ENCODE results near the gene BPHL. TPM values are rescaled to one million over a fixed set of nuclear protein-coding genes. Genes with fewer than 3 reads are reported as not detected.

BPHL gene
- polyA plus RNA-seq, 1 donor from 2014 or later: 74.9 TPM

GRCh38 chr6:3072798-3073197 lies 45.7 kb upstream of the BPHL start:
- TF ChIP-seq TAF1 (IDR thresholded peaks at IDR 0.05; ENCODE audit: low read depth) (no peak), SMC3 (conservative IDR thresholded peaks at IDR 0.05; ENCODE audit: poor library complexity) (no peak), EZH2 (IDR thresholded peaks at IDR 0.05; ENCODE audit: borderline replicate concordance, insufficient read depth, low read length, poor library complexity, severe bottlenecking) (no peak), MXI1 (conservative IDR thresholded peaks at IDR 0.05; ENCODE audit: poor library complexity, severe bottlenecking) (no peak), EP300 (conservative IDR thresholded peaks at IDR 0.05; ENCODE audit: poor library complexity, severe bottlenecking) (no peak), POLR2AphosphoS5 (IDR thresholded peaks at IDR 0.05) (no peak), RAD21 (conservative IDR thresholded peaks at IDR 0.05) (no peak)
- TF ChIP-seq, protein P1, sequence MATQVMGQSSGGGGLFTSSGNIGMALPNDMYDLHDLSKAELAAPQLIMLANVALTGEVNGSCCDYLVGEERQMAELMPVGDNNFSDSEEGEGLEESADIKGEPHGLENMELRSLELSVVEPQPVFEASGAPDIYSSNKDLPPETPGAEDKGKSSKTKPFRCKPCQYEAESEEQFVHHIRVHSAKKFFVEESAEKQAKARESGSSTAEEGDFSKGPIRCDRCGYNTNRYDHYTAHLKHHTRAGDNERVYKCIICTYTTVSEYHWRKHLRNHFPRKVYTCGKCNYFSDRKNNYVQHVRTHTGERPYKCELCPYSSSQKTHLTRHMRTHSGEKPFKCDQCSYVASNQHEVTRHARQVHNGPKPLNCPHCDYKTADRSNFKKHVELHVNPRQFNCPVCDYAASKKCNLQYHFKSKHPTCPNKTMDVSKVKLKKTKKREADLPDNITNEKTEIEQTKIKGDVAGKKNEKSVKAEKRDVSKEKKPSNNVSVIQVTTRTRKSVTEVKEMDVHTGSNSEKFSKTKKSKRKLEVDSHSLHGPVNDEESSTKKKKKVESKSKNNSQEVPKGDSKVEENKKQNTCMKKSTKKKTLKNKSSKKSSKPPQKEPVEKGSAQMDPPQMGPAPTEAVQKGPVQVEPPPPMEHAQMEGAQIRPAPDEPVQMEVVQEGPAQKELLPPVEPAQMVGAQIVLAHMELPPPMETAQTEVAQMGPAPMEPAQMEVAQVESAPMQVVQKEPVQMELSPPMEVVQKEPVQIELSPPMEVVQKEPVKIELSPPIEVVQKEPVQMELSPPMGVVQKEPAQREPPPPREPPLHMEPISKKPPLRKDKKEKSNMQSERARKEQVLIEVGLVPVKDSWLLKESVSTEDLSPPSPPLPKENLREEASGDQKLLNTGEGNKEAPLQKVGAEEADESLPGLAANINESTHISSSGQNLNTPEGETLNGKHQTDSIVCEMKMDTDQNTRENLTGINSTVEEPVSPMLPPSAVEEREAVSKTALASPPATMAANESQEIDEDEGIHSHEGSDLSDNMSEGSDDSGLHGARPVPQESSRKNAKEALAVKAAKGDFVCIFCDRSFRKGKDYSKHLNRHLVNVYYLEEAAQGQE (IDR thresholded peaks at IDR 0.05; ENCODE audit: borderline replicate concordance): no peak
- TF ChIP-seq, protein P2, sequence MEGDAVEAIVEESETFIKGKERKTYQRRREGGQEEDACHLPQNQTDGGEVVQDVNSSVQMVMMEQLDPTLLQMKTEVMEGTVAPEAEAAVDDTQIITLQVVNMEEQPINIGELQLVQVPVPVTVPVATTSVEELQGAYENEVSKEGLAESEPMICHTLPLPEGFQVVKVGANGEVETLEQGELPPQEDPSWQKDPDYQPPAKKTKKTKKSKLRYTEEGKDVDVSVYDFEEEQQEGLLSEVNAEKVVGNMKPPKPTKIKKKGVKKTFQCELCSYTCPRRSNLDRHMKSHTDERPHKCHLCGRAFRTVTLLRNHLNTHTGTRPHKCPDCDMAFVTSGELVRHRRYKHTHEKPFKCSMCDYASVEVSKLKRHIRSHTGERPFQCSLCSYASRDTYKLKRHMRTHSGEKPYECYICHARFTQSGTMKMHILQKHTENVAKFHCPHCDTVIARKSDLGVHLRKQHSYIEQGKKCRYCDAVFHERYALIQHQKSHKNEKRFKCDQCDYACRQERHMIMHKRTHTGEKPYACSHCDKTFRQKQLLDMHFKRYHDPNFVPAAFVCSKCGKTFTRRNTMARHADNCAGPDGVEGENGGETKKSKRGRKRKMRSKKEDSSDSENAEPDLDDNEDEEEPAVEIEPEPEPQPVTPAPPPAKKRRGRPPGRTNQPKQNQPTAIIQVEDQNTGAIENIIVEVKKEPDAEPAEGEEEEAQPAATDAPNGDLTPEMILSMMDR (IDR thresholded peaks at IDR 0.05; ENCODE audit: poor library complexity, severe bottlenecking): no peak
- no peaks in the 10 kb centered on the region for H3K27me3 ChIP-seq (ENCODE audit: insufficient read depth, low read depth, low read length)
- H3K4me3 ChIP-seq (ENCODE audit: low read length): no peak overlapping the region
- no peaks in the 10 kb centered on the region for H4K20me1 ChIP-seq (ENCODE audit: insufficient read depth)
- H2AFZ ChIP-seq (ENCODE audit: low read depth, low read length): no peak overlapping the region
- no peak overlapping the region for H3K9ac ChIP-seq (ENCODE audit: low read length)
- no peak overlapping the region for H3K27ac ChIP-seq (ENCODE audit: low read length)
- no peaks in the 10 kb centered on the region for H3K9me2 ChIP-seq (ENCODE audit: insufficient read depth, low read length)
- peaks cover 17% of the 10 kb centered on the region for H3K79me2 ChIP-seq (replicated peaks; ENCODE audit: insufficient read depth, low read length)
- H3K36me3 ChIP-seq (ENCODE audit: insufficient read depth, low read length): peaks cover 5% of the 10 kb centered on the region
- H3K4me2 ChIP-seq (ENCODE audit: low read length): no peak overlapping the region
- no peaks in the 10 kb centered on the region for H3F3A ChIP-seq (ENCODE audit: insufficient read depth, low read length, poor library complexity, severe bottlenecking)
- H3K9me3 ChIP-seq (ENCODE audit: low read length): no peaks in the 10 kb centered on the region

DNA sequence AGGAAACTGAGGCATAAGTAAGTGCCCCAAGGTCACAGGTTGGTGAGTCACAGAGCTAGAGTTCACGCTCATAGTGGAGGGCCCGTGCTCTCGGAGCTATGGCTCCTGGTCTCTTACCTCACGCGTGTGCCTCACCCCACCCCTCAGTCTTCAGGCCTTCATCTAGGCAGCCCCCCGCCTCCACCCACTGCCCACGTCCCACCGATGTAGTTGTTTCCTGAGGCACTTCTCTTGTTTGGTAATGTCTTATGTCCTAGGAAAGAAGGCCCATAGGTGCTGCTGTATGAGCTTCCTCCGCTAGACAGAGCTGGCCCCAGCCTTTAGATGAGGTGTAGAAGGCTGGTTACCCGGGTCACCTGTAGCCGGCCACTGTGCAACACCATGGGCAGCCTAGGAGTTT lies 45.1 kb upstream of the BPHL start:
- H2AFZ ChIP-seq (ENCODE audit: low read depth, low read length): no peak overlapping the region
- no peaks in the 10 kb centered on the region for H3F3A ChIP-seq (ENCODE audit: insufficient read depth, low read length, poor library complexity, severe bottlenecking)
- no peaks in the 10 kb centered on the region for H3K9me3 ChIP-seq (ENCODE audit: low read length)
- peaks cover 8% of the 10 kb centered on the region for H3K36me3 ChIP-seq (ENCODE audit: insufficient read depth, low read length)
- no peak overlapping the region for H3K4me3 ChIP-seq (ENCODE audit: low read length)
- peaks cover 17% of the 10 kb centered on the region for H3K79me2 ChIP-seq (replicated peaks; ENCODE audit: insufficient read depth, low read length)
- no peaks in the 10 kb centered on the region for H3K9me2 ChIP-seq (ENCODE audit: insufficient read depth, low read length)
- H3K27me3 ChIP-seq (ENCODE audit: insufficient read depth, low read depth, low read length): no peaks in the 10 kb centered on the region
- H3K9ac ChIP-seq (ENCODE audit: low read length): no peak overlapping the region
- H3K27ac ChIP-seq (ENCODE audit: low read length): no peak overlapping the region
- no peaks in the 10 kb centered on the region for H4K20me1 ChIP-seq (ENCODE audit: insufficient read depth)
- no peak overlapping the region for H3K4me2 ChIP-seq (ENCODE audit: low read length)
- no peak for TF ChIP-seq TAF1 (IDR thresholded peaks at IDR 0.05; ENCODE audit: low read depth)
- no peak for TF ChIP-seq EP300 (conservative IDR thresholded peaks at IDR 0.05; ENCODE audit: poor library complexity, severe bottlenecking)
- TF ChIP-seq EZH2 (IDR thresholded peaks at IDR 0.05; ENCODE audit: borderline replicate concordance, insufficient read depth, low read length, poor library complexity, severe bottlenecking): no peak

- Histone ChIP-seq H3K79me2 (replicated peaks; ENCODE audit: insufficient read depth, low read length) (peaks cover 6% of the 10 kb centered on the region), H3K27ac (ENCODE audit: low read length) (no peak overlapping the region), H2AFZ (ENCODE audit: low read depth, low read length) (no peak overlapping the region), H3K9ac (ENCODE audit: low read length) (no peak overlapping the region), H3K9me3 (ENCODE audit: low read length) (no peaks in the 10 kb centered on the region), H3K27me3 (ENCODE audit: insufficient read depth, low read depth, low read length) (no peaks in the 10 kb centered on the region), H3K4me3 (ENCODE audit: low read length) (no peak overlapping the region), H3F3A (ENCODE audit: insufficient read depth, low read length, poor library complexity, severe bottlenecking) (no peaks in the 10 kb centered on the region), H4K20me1 (ENCODE audit: insufficient read depth) (no peaks in the 10 kb centered on the region), H3K4me2 (ENCODE audit: low read length) (no peak overlapping the region), H3K9me2 (ENCODE audit: insufficient read depth, low read length) (no peaks in the 10 kb centered on the region), H3K36me3 (ENCODE audit: insufficient read depth, low read length) (peaks cover 9% of the 10 kb centered on the region)
- TF ChIP-seq, protein P2 (IDR thresholded peaks at IDR 0.05; ENCODE audit: poor library complexity, severe bottlenecking): no peak
- TF ChIP-seq MXI1 (conservative IDR thresholded peaks at IDR 0.05; ENCODE audit: poor library complexity, severe bottlenecking): no peak
- no peak for TF ChIP-seq TAF1 (IDR thresholded peaks at IDR 0.05; ENCODE audit: low read depth)
- TF ChIP-seq RAD21 (conservative IDR thresholded peaks at IDR 0.05): no peak
- TF ChIP-seq POLR2AphosphoS5 (IDR thresholded peaks at IDR 0.05): no peak
- TF ChIP-seq, protein P1 (IDR thresholded peaks at IDR 0.05; ENCODE audit: borderline replicate concordance): no peak
- TF ChIP-seq EZH2 (IDR thresholded peaks at IDR 0.05; ENCODE audit: borderline replicate concordance, insufficient read depth, low read length, poor library complexity, severe bottlenecking): no peak
- no peak for TF ChIP-seq EP300 (conservative IDR thresholded peaks at IDR 0.05; ENCODE audit: poor library complexity, severe bottlenecking)
- TF ChIP-seq SMC3 (conservative IDR thresholded peaks at IDR 0.05; ENCODE audit: poor library complexity): no peak
These were observed 42.8 kb upstream of the BPHL start for GRCh38 chr6:3075772-3076113.
